ENCODE data around the gene ZNF512B.
"Not testable (repeated sequence)": the region's sequence is repeated elsewhere in the genome, so short reads cannot be mapped to it uniquely, and the experiment has no call there.

ZNF512B gene

DNA sequence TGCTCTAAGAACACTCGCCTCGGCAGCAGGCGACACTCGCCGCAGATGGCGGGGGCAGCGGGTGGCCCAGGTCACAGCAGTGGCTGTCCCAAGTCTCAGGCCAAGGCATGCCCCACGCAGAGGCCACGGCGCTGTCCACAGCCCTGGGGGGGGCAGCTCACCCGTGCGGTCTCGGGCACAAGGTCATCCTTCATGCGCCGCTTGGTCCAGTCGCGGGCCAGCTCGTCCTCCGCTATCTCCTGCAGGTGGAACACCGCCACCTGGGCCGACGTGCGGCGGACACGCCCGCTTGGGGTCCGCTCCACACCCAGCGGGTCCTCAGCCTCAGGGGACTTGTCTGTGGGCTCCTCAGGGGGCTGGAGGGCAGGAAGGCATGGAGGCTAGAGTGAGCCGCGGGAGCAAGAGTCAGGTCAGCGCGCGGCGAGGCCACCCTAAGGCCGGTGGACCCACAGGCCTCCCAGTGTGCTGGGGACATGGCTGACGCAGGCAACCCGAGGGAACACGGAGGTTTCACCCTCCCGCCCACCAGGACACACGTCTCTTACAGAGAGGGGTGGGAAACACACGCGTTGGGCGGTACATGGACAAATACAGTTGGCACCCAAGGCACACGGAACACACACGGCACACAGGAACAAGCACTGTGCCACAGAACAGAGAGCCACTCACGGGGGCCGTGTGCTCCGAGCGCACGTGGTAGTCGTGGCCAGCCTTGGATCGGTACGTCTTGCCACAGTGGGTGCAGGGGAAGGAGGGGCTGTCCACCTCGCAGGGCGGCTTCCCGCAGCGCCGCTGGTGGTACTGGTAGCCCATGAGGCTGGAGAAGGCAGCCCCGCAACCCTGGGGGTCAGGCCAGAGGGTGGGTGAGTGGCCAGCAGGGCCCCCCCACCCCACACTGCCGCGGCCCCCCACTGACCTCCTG is 7.0 kb downstream of the ZNF512B start:
- no peak for DNase-seq (ENCODE audit: low read depth)

- no peak for DNase-seq (ENCODE audit: low read depth)
Measured at GRCh38 chr20:63961664-63962425, 7.9 kb downstream of the ZNF512B start.

GRCh38 chr20:63960654-63961621 is 8.8 kb downstream of the ZNF512B start:
- DNase-seq (ENCODE audit: low read depth): not testable (repeated sequence)

- DNase-seq (ENCODE audit: low read depth): no peak
Measured at GRCh38 chr20:63959699-63960075, 10.0 kb downstream of the ZNF512B start.

GRCh38 chr20:63958964-63959698 is 10.6 kb downstream of the ZNF512B start:
- DNase-seq (ENCODE audit: low read depth): no peak

DNA sequence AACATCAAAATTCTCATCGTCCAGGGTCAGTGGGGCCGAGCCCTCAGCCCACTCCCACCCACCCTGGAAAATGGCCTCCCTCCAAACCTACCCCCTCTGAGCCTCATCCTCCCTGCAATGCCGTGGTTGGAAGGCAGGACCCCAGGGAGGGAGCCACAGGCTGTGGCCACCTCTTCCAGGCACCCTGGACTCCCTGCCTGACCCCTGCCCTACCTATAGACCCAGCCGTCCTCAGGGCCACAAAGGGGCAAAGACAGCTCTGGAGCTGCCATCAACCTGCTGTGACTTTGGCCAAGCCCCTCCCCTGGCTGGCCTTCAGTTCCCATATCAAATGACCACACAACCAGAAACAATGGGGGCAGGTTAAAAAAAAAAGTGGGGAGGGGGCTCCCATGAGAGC is 11.3 kb downstream of the ZNF512B start:
- DNase-seq (ENCODE audit: low read depth): no peak

DNA sequence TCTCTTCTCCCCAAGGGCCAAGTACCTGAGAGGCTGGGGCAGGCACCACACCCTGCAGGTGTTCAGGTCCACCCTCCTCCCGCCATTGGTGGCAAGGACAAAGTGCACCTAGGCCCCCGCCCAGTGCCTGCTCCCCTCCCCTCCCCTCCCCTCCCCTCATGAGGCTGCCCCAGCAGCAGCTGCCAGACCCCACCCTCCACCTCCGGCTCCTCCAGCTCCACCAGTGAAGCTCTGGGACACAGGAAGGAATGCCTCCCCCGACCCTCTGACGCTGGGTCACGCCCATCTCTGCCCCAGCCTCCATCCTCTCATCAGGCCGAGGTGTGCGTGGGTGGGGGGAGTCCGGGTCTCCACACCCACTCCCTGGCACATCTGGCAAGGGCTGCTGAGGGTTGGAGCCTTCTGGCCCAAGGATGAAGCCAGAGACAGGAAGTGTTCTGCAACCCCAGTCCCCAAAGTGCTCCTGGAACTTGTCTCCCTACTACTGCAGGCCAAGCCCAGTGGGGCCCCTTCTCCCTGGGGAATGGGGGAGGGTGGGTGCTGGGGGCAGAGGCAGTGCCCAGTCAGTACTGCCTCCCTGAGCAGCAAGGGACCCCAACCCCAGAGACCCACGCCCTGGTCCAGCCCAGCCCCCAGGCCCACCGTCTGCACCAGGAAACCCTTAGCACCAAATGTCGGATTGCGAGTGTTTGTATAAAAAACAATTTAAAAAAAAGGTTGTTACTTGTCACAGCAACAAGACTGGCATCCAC is 11.9 kb downstream of the ZNF512B start:
- no peak for DNase-seq (ENCODE audit: low read depth)

DNA sequence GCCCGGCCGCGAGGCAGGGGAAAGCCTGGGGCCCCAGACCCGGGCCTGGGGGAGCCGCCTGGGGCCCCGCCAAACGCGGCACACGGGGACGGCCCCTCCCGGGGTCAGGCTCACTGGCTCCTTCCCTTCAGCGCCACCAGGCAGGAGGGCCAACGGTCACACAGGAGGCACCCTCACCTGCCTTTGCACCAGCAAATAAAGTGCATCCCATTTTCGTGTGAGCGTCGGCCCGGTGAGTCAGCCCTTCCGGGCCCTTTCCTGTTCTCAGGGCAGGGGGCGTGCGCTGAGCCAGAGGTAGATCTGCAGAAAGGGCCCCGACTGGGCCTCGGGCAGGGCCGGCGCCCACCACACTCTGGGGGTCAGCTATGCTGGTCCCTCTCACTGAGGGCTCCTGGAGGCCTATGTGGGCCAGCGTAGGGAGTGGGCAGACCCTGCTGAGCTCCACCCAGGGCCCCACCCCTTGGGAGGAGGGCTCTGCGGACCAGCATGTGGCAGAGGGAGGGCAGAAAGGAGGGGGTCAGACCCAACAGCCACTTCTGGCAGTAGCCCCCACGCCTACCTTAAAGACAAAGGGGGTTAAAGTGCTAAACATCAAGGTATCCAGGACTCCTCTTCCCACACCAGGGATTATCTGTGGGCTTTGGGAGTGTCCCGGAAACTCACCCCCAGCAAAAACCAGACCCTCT is 12.6 kb downstream of the ZNF512B start:
- peak; percentile 59 for DNase-seq (ENCODE audit: low read depth)

DNA sequence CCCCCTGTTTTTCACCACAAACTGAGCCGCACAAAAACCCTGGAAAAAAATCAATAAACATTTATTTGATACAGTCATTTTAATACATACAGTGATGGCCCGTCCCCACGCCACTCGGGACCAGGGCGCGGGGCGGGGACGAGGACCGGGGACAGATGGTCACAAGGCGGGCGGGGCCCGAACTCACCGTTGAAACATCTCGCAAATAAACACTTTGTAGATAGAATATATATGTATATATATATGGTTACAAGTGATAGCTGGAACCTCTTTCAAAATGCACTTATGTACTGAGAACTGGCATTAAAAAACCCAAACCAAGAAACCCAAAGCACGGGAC is 13.1 kb downstream of the ZNF512B start:
- no peak for DNase-seq (ENCODE audit: low read depth)

GRCh38 chr20:63955827-63956663 is 13.7 kb downstream of the ZNF512B start, which contains the start of gene UCKL1:
UCKL1 (minus strand) TSS chr20:63956416; CDS start chr20:63956372, 44 bp downstream.
- DNase-seq (ENCODE audit: low read depth): peak; percentile 84

DNA sequence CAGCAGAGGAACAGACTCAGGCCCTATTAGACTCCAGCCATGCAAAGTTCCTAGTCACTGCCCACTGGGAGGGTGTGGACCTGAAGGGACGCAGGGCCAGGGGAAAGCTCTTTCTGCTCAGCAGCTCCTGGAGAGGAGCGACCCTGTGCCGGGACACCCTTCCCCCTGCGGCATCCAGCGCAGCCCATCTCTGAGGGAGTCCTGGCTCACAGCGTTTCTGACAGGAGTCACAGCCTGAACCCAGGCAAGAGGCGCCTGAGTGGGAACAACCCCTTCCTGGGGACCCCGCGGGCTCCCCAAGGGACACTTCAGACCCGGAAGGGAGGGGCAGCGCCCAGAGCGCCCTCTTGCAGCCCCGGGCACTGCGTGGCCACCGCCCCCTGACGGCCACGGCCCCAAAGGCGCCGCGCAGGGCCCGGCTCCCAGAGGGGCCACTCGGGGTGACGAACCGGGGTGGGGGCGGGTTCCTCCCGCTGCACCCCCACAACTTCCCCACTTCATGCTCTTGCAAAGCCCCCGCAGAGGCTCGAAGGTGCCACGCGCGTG is 14.4 kb downstream of the ZNF512B start:
- no peak for DNase-seq (ENCODE audit: low read depth)

- DNase-seq (ENCODE audit: low read depth): no peak
Measured at GRCh38 chr20:63953764-63954429, 15.8 kb downstream of the ZNF512B start.

- DNase-seq (ENCODE audit: low read depth): no peak
Measured at GRCh38 chr20:63952769-63953168, 17.0 kb downstream of the ZNF512B start.

DNA sequence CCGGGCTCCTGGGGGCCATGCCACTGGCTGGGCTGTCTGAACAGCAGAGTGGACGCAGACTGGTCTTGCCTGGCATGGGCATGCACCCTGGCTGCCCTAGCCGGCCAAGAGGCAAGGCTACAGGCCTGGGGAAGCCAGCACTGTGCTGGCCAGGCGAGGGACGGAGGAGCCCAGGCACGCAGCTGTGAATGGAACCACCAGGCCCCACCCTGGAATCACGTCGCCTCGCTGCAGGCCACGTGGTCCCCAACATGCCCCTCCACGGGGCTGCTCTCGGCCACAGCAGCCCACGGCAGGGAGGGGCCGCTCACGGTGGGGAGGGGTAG is 17.6 kb downstream of the ZNF512B start:
- DNase-seq (ENCODE audit: low read depth): no peak

DNA sequence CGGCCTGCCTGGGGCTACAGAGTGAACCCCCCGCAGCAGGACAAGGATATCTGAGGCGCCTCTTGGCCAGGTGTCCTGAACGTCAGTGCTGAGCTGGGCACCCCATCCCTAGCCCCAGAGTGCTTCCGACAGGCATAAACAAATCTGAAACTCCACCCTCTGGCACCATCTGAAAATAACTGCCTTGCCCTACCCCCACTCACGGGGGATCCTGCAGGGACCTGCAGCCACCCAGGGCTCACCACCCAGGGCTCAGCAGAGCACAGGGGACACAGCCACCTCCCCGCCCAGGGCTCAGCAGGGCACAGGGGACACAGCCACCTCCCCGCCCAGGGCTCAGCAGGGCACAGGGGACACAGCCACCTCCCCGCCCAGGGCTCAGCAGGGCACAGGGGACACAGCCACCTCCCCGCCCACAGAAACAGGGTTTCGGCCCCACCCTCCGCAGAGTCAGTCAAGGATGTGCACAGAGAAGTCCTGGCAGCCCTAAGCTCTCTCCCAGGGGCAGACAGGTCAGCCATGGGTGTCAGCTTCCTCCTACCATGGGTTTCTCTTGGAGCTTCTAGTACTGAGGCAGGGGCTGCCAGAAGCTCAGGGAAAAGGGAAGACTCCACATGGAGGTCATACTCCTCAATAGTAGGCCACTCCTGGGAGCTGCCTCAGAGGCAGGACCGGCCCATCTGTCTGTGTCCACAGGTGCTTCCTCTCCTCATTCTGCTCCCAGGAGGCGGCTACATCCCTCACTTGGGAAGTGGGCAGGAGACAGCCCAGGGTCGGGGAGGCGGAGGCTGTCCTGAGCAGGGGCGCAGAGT is 18.1 kb downstream of the ZNF512B start:
- no peak for DNase-seq (ENCODE audit: low read depth)

- DNase-seq (ENCODE audit: low read depth): no peak
Measured at GRCh38 chr20:63950701-63951397, 18.9 kb downstream of the ZNF512B start.

Measured in activated T-cell treated with anti-CD3 and anti-CD28 coated beads for 1 hour (primary cell).